Right lobe of liver (tissue), 4 donors: Measurements from ENCODE around the gene PITX3.

Experiments used
- POLR2A ChIP-seq: fragments of 450-650 bp; IDR thresholded peaks from one replicate; pipeline ENCODE4 v1.6.1; 2017; ENCODE audit warnings: antibody characterized with exemption, mild to moderate bottlenecking
- TF ChIP-seq, protein P1 (sequence below), 4 donors: fragments of 200-600 bp in 3 of 4; fragments of 450-650 bp in 1 of 4; IDR thresholded peaks; one replicate each; pipeline versions ENCODE4 v1.5.1 to v1.8.0; 2016 to 2022; ENCODE audit warnings: antibody characterized with exemption in 4 of 4, mild to moderate bottlenecking in 2 of 4
- donor health status: DM: no; HTN: no; CAD: no.
- donor health status: DM: no; HTN: no; CAD: no.
- donor health status: DM: no; HTN: yes; CAD: no.

DNA sequence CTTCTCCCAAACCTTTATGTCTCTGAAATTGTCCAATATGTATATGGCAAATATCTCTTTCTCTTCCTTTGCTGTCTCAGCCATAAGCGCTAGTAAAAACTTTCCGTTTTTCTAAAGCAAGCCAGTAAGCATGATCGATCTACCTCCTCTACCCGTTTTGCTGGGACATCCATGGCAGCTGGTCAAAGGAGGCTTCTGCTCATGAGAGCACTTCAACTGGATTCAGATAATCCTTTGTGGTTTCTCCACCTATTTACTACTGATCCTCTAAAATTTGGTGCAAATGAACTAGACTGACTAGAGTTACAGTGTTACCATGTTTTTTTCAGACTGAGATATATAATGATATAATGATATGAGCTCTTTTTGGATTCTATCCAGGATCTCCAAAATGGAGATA lies 46.7 kb upstream of the PITX3 start:
- TF ChIP-seq, protein P1, sequence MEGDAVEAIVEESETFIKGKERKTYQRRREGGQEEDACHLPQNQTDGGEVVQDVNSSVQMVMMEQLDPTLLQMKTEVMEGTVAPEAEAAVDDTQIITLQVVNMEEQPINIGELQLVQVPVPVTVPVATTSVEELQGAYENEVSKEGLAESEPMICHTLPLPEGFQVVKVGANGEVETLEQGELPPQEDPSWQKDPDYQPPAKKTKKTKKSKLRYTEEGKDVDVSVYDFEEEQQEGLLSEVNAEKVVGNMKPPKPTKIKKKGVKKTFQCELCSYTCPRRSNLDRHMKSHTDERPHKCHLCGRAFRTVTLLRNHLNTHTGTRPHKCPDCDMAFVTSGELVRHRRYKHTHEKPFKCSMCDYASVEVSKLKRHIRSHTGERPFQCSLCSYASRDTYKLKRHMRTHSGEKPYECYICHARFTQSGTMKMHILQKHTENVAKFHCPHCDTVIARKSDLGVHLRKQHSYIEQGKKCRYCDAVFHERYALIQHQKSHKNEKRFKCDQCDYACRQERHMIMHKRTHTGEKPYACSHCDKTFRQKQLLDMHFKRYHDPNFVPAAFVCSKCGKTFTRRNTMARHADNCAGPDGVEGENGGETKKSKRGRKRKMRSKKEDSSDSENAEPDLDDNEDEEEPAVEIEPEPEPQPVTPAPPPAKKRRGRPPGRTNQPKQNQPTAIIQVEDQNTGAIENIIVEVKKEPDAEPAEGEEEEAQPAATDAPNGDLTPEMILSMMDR (IDR thresholded peaks at IDR 0.05), result no peak
- no peak for TF ChIP-seq POLR2A
